Effector memory CD8-positive, alpha-beta T cell (primary cell): Measurements from ENCODE around the gene USE1.

Experiments used
- ATAC-seq: fragments of 150-1000 bp; cut with Tn5 transposase; replicated peaks from 2 replicates; pipeline ENCODE4 v1.10.0; 2021; ENCODE audit warnings: mild to moderate bottlenecking, moderate library complexity
- DNase-seq, 3 experiments: peaks; one replicate each; pipeline ENCODE4 v3.0.0; 2021
- H3K27ac Mint-ChIP-seq, 2 donors: one replicate each; pipeline ENCODE4 v1.8.0; 2022; ENCODE audit warnings: mild to moderate bottlenecking in 2 of 2, mixed read lengths in 2 of 2, moderate library complexity in 2 of 2
- H3K27me3 Mint-ChIP-seq, 2 donors: one replicate each; pipeline ENCODE4 v1.8.0; 2022; ENCODE audit warnings: mixed read lengths in 2 of 2
- H3K36me3 Mint-ChIP-seq: one replicate; pipeline ENCODE4 v1.8.0; 2022; ENCODE audit warnings: mild to moderate bottlenecking, moderate library complexity, mixed read lengths; ENCODE audit not compliant: insufficient read depth
- H3K4me1 Mint-ChIP-seq, 2 donors: one replicate each; pipeline ENCODE4 v1.8.0; 2022; ENCODE audit warnings: low read depth in 2 of 2, mixed read lengths in 2 of 2
- H3K4me3 Mint-ChIP-seq, 2 donors: one replicate each; pipeline ENCODE4 v1.8.0; 2022; ENCODE audit warnings: mild to moderate bottlenecking in 2 of 2, mixed read lengths in 2 of 2, moderate library complexity in 2 of 2
- H3K9me3 Mint-ChIP-seq, 2 donors: one replicate each; pipeline ENCODE4 v1.8.0; 2022; ENCODE audit warnings: mixed read lengths in 2 of 2

Gene USE1

GRCh38 chr19:17264641-17264979 lies 49.5 kb downstream of the USE1 start, which contains the start of gene USHBP1:
Gene USHBP1 (minus strand): TSS chr19:17264745. CDS start chr19:17264299, 446 bp downstream.
- no peaks in the 10 kb centered on the region for H3K9me3 Mint-ChIP-seq
- H3K4me3 Mint-ChIP-seq = peak within 1 kb of the TSS in 1 of 2 donors; percentile 34
- ATAC-seq = no peak
- DNase-seq = no peak
- H3K36me3 Mint-ChIP-seq = peaks cover 16% of the 10 kb centered on the region
- H3K27ac Mint-ChIP-seq = no peak within 1 kb of the TSS
- peaks cover 17 to 19% of the 10 kb centered on the region in 2 donors for H3K4me1 Mint-ChIP-seq
- no peaks in the 10 kb centered on the region for H3K27me3 Mint-ChIP-seq

- H3K27ac Mint-ChIP-seq = no peak overlapping the region
- ATAC-seq (no peak), DNase-seq (no peak)
- H3K4me3 Mint-ChIP-seq = no peak overlapping the region
- H3K27me3 Mint-ChIP-seq = no peaks in the 10 kb centered on the region
- H3K4me1 Mint-ChIP-seq = peaks cover 12 to 13% of the 10 kb centered on the region in 2 donors
- no peaks in the 10 kb centered on the region for H3K9me3 Mint-ChIP-seq
- peaks cover 30% of the 10 kb centered on the region for H3K36me3 Mint-ChIP-seq
Observed at GRCh38 chr19:17266026-17266425, 50.9 kb downstream of the USE1 start.

- H3K27ac Mint-ChIP-seq = peak overlapping the region; percentile 32 to 84
- no peaks in the 10 kb centered on the region for H3K27me3 Mint-ChIP-seq
- peaks cover 13% of the 10 kb centered on the region in 2 donors for H3K4me1 Mint-ChIP-seq
- no peak for ATAC-seq
- peak overlapping the region; percentile 71 to 83 for H3K4me3 Mint-ChIP-seq
- peaks cover 36% of the 10 kb centered on the region for H3K36me3 Mint-ChIP-seq
- DNase-seq = no peak
- H3K9me3 Mint-ChIP-seq = no peaks in the 10 kb centered on the region
Observed at GRCh38 chr19:17266589-17266974, 51.4 kb downstream of the USE1 start.

- Mint-ChIP-seq H3K4me3 (peak within 1 kb of the TSS; percentile 71 to 83), H3K27me3 (no peaks in the 10 kb centered on the region), H3K36me3 (peaks cover 42% of the 10 kb centered on the region), H3K9me3 (no peaks in the 10 kb centered on the region), H3K27ac (peak within 1 kb of the TSS; percentile 32 to 84), H3K4me1 (peaks cover 13% of the 10 kb centered on the region in 2 donors)
- ATAC-seq (peak; percentile 91), DNase-seq (peak; percentile 90 to 93 (median 91))
Observed at GRCh38 chr19:17266975-17267788, 52.0 kb downstream of the USE1 start, which contains the start of gene BABAM1. Gene BABAM1 (plus strand): TSS chr19:17267443. CDS start chr19:17268807, 1,364 bp downstream.

GRCh38 chr19:17268754-17269153 lies 53.6 kb downstream of the USE1 start:
- Mint-ChIP-seq H3K4me3 (peak overlapping the region; percentile 71 to 83), H3K27me3 (no peaks in the 10 kb centered on the region), H3K9me3 (no peaks in the 10 kb centered on the region), H3K36me3 (peaks cover 52% of the 10 kb centered on the region), H3K27ac (no peak overlapping the region), H3K4me1 (peaks cover 13% of the 10 kb centered on the region in 2 donors)
- DNase-seq (no peak), ATAC-seq (no peak)
